BJ (cell line): ENCODE data around the gene ZDHHC14. TPM values are rescaled to one million over a fixed set of nuclear protein-coding genes. Genes with fewer than 3 reads are reported as not detected.

Source experiments
- CTCF ChIA-PET: fragments of 350-600 bp; formaldehyde crosslinking; extraction: SDS; loops from one replicate; lab custom pipeline; 2021; ENCODE audit warnings: antibody characterized with exemption, inconsistent platforms; lab: Yijun Ruan, JAX
- POLR2A ChIA-PET: fragments of 300-600 bp; sonication (Branson Sonifier 250); formaldehyde crosslinking; extraction: SDS; loops from one replicate; lab custom pipeline; 2021; ENCODE audit warnings: antibody characterized with exemption; lab: Charles Lee
- DNase-seq: peaks from one replicate; pipeline ENCODE4 v3.0.0-alpha.2; 2011; ENCODE audit warnings: low read depth
- H3K27me3 ChIP-seq: 2 replicates; pipeline ENCODE4 v1.6.0; 2011; ENCODE audit warnings: low read length; ENCODE audit not compliant: control insufficient read depth, insufficient read depth
- H3K36me3 ChIP-seq: 2 replicates; pipeline ENCODE4 v1.5.1; 2011; ENCODE audit warnings: low read length; ENCODE audit not compliant: control insufficient read depth, insufficient read depth
- H3K4me3 ChIP-seq: 2 replicates; pipeline ENCODE4 v1.5.1; 2011; ENCODE audit warnings: low read depth, mild to moderate bottlenecking, control low read depth, low read length
- polyA plus RNA-seq: library from polyadenylated mRNA; depleted of rRNA; stranded (reverse); fragments of >200 nt; gene quantifications from 2 replicates; pipeline ENCODE4 v1.2.3, GENCODE V29; 2011
- TF ChIP-seq, protein P1 (sequence below): IDR thresholded peaks from 2 replicates; pipeline ENCODE4 v1.5.1; 2011; ENCODE audit warnings: low read depth, mild to moderate bottlenecking, control low read depth, inconsistent platforms, low read length, moderate library complexity; ENCODE audit not compliant: insufficient read depth

Gene ZDHHC14
- polyA plus RNA-seq, 1 experiment = 3.6 TPM

DNA sequence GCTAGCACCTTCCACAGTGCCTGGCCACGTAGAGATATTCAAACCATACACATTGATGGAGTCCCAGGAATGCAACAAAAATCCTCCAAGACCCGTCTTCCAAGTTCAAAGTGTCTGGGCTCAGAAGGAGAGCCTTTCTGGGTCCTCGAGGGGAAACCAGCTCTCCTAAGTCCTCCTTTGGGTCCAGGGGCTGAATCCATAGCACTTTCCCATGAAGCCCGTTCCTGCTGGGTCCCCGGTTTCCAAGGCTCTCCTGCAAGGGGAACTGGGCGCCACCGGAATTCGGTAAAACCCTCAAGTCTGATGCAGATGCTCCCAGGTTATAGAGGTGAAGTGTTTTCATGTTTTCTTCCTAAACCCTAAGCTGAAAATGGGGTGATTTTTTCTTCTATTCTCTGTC, 340.8 kb downstream of the ZDHHC14 start:
- CTCF ChIA-PET = interaction anchor here (0.6 kb wide), 1 partner anchor 478 kb away, joined by 3 read pairs; no protein-coding TSS in a partner anchor
- Histone ChIP-seq H3K27me3 (no peaks in the 10 kb centered on the region; the same call in none of the 2 replicates), H3K36me3 (no peaks in the 10 kb centered on the region), H3K4me3 (no peak overlapping the region)
- POLR2A ChIA-PET = no interaction called here
- DNase-seq = no peak
- TF ChIP-seq, protein P1, sequence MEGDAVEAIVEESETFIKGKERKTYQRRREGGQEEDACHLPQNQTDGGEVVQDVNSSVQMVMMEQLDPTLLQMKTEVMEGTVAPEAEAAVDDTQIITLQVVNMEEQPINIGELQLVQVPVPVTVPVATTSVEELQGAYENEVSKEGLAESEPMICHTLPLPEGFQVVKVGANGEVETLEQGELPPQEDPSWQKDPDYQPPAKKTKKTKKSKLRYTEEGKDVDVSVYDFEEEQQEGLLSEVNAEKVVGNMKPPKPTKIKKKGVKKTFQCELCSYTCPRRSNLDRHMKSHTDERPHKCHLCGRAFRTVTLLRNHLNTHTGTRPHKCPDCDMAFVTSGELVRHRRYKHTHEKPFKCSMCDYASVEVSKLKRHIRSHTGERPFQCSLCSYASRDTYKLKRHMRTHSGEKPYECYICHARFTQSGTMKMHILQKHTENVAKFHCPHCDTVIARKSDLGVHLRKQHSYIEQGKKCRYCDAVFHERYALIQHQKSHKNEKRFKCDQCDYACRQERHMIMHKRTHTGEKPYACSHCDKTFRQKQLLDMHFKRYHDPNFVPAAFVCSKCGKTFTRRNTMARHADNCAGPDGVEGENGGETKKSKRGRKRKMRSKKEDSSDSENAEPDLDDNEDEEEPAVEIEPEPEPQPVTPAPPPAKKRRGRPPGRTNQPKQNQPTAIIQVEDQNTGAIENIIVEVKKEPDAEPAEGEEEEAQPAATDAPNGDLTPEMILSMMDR = no peak

DNA sequence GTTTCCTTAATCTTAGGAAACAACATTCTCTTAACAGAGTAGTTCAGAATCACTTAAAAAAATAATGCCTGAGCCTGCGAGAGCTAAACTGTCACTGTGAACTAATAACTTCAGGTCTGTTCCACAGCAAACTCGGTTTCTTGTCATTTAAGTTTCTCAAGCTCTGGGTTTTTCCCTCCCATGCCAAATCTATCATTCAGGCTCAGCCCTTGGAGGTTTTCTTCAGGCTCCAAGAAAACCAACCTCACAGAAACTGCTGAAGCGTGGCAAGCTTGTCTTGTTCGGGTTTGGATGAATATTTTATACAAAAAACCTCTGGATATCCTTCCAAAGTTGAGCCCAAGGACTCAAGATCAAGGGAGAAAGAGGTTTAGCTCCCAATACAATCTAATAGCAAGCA, 342.4 kb downstream of the ZDHHC14 start:
- H3K36me3 ChIP-seq = no peaks in the 10 kb centered on the region
- H3K4me3 ChIP-seq = no peak overlapping the region
- ChIA-PET CTCF (interaction anchor here (1.4 kb wide), 1 partner anchor 34 kb away, joined by 4 read pairs; no protein-coding TSS in a partner anchor), POLR2A (no interaction called here)
- H3K27me3 ChIP-seq = peaks cover 1% of the 10 kb centered on the region
- TF ChIP-seq, protein P1 = no peak
- no peak for DNase-seq

DNA sequence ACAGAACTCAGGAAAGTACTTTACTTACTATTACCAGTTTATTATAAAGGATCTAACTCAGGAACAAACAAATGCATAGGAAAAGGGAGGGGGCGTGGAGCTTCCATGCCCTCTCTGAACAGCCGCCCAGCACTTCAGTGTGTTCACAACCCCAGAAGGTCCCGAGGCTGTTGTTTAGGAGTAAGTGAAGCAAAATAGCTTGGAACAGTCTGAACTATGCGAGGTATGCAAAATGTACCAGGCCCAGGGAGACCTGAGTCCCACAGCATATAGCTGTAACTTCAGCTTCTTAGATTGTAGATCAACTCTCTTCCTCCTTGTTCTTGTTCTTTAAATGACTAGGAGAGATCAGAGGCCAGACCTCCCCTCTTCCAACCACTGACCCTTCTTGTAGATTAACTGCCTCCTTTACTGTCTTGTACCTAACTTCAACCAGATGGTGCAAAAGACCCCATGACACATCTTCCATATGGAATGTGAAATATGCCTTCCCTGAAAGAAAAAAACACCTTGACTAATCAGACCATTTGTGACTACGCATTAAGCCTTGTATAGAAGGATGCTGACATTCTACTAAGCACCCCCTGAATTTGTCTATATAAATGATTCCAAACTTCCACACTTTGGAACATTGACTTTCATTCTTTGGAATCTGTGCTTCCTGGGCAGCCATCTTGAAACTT, 343.3 kb downstream of the ZDHHC14 start:
- POLR2A ChIA-PET = no interaction called here

DNA sequence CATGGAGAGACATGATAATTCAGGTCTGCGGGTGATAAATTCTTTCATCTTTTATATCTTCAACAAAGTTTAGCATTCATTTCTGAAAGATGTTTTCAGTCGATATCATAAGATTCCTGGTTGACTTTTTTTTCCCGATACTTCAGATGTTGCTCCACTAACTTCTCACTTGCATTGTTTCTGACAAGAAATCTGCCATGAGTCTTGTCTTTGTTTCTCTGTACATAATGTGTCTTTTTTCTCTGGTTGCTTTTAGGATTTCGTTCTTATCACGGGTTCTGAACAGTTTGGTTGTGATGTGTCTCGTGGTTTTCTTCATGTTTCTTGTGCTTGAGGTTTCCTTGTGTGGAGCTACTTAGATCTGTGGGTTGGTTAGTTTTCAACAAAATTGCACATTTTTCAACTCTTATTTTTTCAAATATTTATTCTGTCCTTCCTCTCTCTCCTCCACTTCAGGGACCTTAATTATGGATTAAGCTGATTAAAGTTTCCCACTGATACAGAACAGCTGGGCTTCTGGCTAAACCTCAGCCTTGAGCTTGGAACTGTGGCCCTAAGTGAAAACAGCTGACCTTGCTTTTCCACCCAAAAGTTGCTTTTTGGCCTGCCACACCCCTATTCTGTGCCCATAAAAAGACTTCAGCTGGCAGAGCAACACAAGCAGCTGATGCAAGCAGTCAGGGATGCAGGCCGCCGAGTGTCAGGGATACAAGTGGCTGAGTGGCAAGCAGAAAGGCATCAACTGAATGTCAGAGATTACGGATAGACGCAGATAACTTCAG, 344.2 kb downstream of the ZDHHC14 start:
- POLR2A ChIA-PET = no interaction called here
- Histone ChIP-seq H3K4me3 (no peak overlapping the region), H3K36me3 (no peaks in the 10 kb centered on the region), H3K27me3 (peaks cover 1% of the 10 kb centered on the region)
- TF ChIP-seq, protein P1 = no peak
- no peak for DNase-seq
- CTCF ChIA-PET = interaction anchor here (0.6 to 1.4 kb wide), 3 partner anchors 9 to 56 kb away, joined by 3 read pairs; no protein-coding TSS in a partner anchor

More for the DNA sequence above, 343.3 kb downstream of the ZDHHC14 start:
- Histone ChIP-seq H3K36me3 (no peaks in the 10 kb centered on the region), H3K27me3 (peaks cover 1% of the 10 kb centered on the region), H3K4me3 (no peak overlapping the region)
- DNase-seq = no peak
- TF ChIP-seq, protein P1 = no peak
- CTCF ChIA-PET = interaction anchor here (0.6 to 1.4 kb wide), 3 partner anchors 8 to 33 kb away, joined by 3 to 4 read pairs (median 3); no protein-coding TSS in a partner anchor

DNA sequence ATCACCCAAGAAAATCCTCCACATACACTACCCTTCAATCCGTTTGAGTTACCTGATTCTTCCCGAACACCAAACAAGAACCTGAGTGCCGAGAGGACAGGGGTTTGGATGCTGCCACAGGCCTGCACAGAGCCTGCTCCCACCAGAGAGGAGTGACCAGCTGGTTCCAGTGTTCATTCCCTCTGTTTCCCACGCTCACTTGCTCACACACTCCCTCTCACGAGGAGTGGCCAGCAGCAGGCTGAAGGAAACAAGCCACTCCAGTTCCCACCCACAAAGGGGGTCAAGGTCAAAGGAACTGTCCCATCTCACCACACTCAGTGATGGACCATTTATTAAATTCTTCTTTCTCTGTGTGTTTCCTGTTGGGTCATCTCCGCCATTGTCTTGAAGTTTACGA, 344.8 kb downstream of the ZDHHC14 start:
- DNase-seq = no peak
- POLR2A ChIA-PET = no interaction called here
- Histone ChIP-seq H3K36me3 (no peaks in the 10 kb centered on the region), H3K4me3 (no peak overlapping the region), H3K27me3 (peaks cover 1% of the 10 kb centered on the region)
- TF ChIP-seq, protein P1 = no peak
- CTCF ChIA-PET = interaction anchor here (1.4 kb wide), 1 partner anchor 57 kb away, joined by 3 read pairs; no protein-coding TSS in a partner anchor
